UCSD-AML1 (cell line): ENCODE data around the gene COL26A1.
A peak's percentile ranks its signal among the peaks of the same experiment; 100 is the strongest.
"Not testable (repeated sequence)": the region's sequence is repeated elsewhere in the genome, so short reads cannot be mapped to it uniquely, and the experiment has no call there.

ENCODE experiments used
- DNase-seq: peaks from one replicate; lab custom pipeline; 2025; ENCODE audit not compliant: unreplicated experiment; lab: John Stamatoyannopoulos, UW

The COL26A1 gene

GRCh38 chr7:101547916-101548661 is 185.4 kb downstream of the COL26A1 start:
- no peak for DNase-seq

- DNase-seq: no peak
Measured at GRCh38 chr7:101549734-101550133, 187.1 kb downstream of the COL26A1 start.

- peak; percentile 38 for DNase-seq
Measured at GRCh38 chr7:101550641-101551541, 188.2 kb downstream of the COL26A1 start.

- DNase-seq: no peak
Measured at GRCh38 chr7:101553018-101553770, 190.5 kb downstream of the COL26A1 start.

GRCh38 chr7:101553771-101554445 is 191.2 kb downstream of the COL26A1 start:
- no peak for DNase-seq

- DNase-seq: no peak
Measured at GRCh38 chr7:101554584-101555268, 192.1 kb downstream of the COL26A1 start.

GRCh38 chr7:101555269-101555920 is 192.7 kb downstream of the COL26A1 start:
- DNase-seq: no peak

- DNase-seq: no peak
Measured at GRCh38 chr7:101555921-101556275, 193.2 kb downstream of the COL26A1 start.

- DNase-seq: no peak
Measured at GRCh38 chr7:101556453-101556968, 193.8 kb downstream of the COL26A1 start.

- DNase-seq: no peak
Measured at GRCh38 chr7:101557421-101557820, 194.7 kb downstream of the COL26A1 start.

GRCh38 chr7:101557978-101558741 is 195.5 kb downstream of the COL26A1 start:
- DNase-seq: no peak

GRCh38 chr7:101558742-101559325 is 196.2 kb downstream of the COL26A1 start:
- DNase-seq: peak; percentile 23

- no peak for DNase-seq
Measured at GRCh38 chr7:101559586-101559985, 196.9 kb downstream of the COL26A1 start.

- DNase-seq: not testable (repeated sequence)
Measured at GRCh38 chr7:101560021-101560420, 197.3 kb downstream of the COL26A1 start.

GRCh38 chr7:101560856-101561255 is 198.2 kb downstream of the COL26A1 start:
- no peak for DNase-seq

- DNase-seq: not testable (repeated sequence)
Measured at GRCh38 chr7:101561293-101561692, 198.6 kb downstream of the COL26A1 start.

- no peak for DNase-seq
Measured at GRCh38 chr7:101562531-101563197, 200.0 kb downstream of the COL26A1 start.
